Fibroblast of the conjunctiva (primary cell): ENCODE data around the gene INPP5D.
"Not testable (repeated sequence)": the region's sequence is repeated elsewhere in the genome, so short reads cannot be mapped to it uniquely, and the experiment has no call there.

Source experiments
- DNase-seq: peaks from one replicate; pipeline ENCODE4 v3.0.0-alpha.2; 2010; ENCODE audit warnings: low read depth

INPP5D gene

DNA sequence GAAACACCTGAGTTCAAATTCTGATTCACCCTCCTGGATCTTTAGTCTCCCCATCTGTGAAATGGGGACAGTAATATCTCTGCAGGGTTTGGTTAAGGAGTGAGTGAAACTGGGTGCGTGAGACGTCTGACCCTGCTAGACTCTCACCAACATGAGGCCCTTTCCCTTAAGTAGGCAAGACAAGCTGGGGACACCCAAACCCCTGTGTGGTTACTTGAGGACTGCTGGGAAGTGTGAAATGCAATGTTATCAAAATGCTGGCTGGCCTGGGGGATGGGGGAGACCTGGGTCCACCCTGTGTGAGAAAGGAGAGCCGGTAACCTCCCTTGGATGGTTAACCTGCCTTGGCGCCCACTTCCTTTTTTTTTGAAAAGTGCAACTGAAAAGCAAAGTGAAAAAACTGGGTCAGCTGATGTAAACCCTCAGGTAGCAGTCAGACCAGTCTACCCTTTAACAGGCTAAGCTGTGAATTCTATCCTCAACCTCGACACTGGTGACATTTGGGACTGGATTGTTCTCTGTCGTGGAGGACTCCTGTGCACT, 82.3 kb downstream of the INPP5D start:
- no peak for DNase-seq

DNA sequence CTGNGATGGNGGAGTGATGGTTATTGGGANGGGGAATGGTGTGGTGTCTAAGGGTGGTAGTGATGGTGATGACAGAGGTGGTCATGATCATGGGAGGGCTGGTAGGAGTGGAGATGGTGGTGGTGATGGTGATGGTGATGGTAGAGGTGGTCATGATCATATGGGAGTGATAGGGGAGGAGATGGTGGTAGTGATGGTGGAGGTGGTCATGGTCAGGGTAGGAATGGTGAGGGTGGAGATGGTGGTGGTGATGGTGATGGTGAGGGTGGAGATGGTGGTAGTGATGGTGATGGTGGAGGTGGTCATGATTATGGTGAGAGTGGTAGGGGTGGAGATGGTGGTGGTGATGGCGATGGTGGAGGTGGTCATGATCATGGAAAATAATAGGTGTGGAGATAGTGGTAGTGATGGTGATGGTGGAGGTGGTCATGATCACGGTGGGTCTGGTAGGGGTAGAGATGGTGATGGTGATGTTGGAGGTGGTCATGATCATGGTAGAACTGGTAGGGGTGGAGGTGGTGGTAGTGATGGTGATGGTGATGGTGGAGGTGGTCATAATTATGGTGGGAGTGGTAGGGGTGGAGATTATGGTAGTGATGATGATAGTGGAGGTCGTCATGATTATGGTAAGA, 83.7 kb downstream of the INPP5D start:
- no peak for DNase-seq

DNA sequence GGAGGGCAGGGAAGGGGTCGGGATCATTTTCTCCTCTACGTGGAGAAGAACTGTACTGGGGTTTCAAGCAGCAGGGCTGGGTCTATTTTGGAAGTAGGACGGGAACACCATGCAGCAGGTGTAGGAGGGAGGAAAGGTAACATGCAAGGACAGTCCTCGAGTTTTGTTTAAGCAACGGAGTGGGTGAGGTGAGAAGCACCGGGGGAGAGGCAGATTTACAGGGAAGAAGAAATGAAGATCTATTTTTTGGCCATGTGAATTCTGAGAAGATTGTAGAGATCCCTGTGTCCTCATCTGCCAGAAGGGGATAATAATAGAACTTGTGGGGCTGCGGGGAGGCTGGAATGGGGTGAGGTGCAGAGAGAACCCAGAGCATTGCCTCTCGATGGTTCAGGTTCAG, 85.6 kb downstream of the INPP5D start:
- DNase-seq: no peak

GRCh38 chr2:233146194-233146593, 86.1 kb downstream of the INPP5D start:
- DNase-seq: no peak

GRCh38 chr2:233147136-233147828, 87.1 kb downstream of the INPP5D start:
- DNase-seq: no peak

- no peak for DNase-seq
Observed at GRCh38 chr2:233147829-233148167, 87.7 kb downstream of the INPP5D start.

DNA sequence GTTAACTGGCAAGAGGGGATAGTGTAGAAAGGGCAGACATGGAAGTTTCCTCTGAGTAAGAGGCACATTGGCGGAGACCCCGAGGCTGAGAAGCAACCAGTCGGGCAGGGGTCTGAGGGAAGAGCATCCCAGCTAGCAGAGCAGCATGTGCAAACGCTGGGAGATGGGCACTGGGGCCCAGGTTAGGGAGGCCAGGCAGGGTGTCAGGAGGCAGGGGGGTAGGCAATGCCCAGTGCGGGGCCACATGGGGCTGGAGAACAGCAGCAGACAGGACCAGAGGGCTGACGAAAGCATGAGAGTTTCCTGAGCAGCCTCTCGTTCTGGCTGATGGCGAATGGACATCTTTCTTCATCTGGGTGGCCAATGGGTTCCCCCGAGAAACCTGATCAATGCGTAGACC, 88.2 kb downstream of the INPP5D start:
- DNase-seq: no peak

GRCh38 chr2:233152541-233152940, 92.4 kb downstream of the INPP5D start:
- DNase-seq: no peak

DNA sequence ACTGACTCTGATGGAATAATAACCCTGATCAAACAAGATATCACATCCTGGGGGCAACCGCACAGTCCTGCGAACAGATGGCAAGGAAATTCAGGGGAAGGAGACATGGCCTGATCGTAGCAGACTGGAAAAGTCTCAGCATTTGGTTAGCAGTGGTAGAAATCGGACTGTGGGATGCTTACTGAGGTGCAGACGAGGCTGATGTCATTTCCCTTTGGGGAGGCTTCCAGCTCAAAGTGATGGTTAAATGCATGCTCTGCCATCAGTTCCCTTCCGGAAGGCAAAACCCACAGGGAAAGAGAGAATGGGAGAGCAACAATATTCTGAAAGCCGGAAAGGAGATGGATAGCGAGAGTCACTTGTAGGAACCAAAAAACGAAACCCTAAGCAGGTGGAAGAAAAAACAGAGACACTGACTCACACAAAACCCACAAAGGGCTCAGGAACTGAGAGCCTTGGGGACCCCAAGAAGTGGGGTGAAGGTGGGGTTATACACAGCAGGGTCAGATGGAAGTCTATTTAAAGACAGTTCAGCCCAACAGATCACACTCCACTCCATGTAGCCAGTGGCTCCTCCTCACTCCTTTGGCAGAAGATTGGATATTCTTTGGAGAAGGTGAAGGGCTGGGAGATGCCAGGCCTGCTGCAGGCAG, 93.1 kb downstream of the INPP5D start:
- DNase-seq: no peak

GRCh38 chr2:233156001-233156400, 95.9 kb downstream of the INPP5D start:
- DNase-seq: no peak

DNA sequence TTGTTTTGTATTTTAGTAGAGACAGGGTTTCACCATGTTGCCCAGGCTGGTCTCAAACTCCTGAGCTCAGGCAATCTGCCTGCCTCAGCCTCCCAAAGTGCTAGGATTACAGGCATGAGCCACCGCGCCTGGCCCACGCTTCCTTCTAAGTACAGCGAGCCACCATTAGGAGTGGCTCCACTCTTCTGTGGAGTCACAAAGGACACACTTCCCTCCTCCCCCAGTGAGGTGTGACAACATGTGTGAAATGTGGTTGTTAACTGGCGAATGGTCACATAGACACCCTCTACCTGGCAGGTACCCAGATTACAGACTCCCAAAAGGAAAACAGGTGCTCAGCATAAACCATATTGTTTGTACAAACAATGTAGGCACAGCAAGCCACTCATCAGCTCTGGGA, 96.3 kb downstream of the INPP5D start:
- not testable (repeated sequence) for DNase-seq

GRCh38 chr2:233161730-233162129, 101.6 kb downstream of the INPP5D start:
- no peak for DNase-seq

DNA sequence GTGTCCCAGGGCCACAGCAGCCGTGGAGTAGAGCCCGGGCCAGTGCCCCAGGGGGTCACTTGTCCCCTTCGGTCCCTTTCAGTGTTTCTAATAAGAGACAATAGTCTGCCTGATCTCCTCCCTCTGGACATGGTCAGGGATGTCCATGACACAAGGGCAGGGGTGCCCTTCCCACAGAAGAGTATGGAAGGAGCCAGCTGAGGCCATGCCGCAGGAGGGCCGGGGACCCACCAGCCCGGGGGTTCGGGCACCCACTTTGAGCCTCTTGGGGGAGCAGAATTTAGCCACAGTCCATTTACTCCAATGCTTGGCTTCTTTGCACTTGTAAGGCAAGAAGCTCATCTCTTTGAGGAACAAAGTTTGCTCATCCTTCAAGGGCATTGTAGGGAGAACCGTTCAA, 102.6 kb downstream of the INPP5D start:
- no peak for DNase-seq

- DNase-seq: no peak
Observed at GRCh38 chr2:233163486-233164103, 103.5 kb downstream of the INPP5D start.

- DNase-seq: no peak
Observed at GRCh38 chr2:233164128-233164635, 104.0 kb downstream of the INPP5D start.

- DNase-seq: no peak
Observed at GRCh38 chr2:233164967-233165366, 104.8 kb downstream of the INPP5D start.

- no peak for DNase-seq
Observed at GRCh38 chr2:233165543-233165894, 105.4 kb downstream of the INPP5D start.

- DNase-seq: no peak
Observed at GRCh38 chr2:233165895-233166661, 105.9 kb downstream of the INPP5D start.

GRCh38 chr2:233168445-233168844, 108.3 kb downstream of the INPP5D start:
- no peak for DNase-seq

GRCh38 chr2:233168919-233169318, 108.8 kb downstream of the INPP5D start:
- no peak for DNase-seq

- DNase-seq: no peak
Observed at GRCh38 chr2:233171344-233171743, 111.2 kb downstream of the INPP5D start.

GRCh38 chr2:233173115-233173514, 113.0 kb downstream of the INPP5D start:
- no peak for DNase-seq
